Measurements from ENCODE around the gene ATL3. TPM values are rescaled to one million over a fixed set of nuclear protein-coding genes. Genes with fewer than 3 reads are reported as not detected.
"Not testable (repeated sequence)": the region's sequence is repeated elsewhere in the genome, so short reads cannot be mapped to it uniquely, and the experiment has no call there.

Gene ATL3
- total and polyA plus RNA-seq, 12 donors: 12.3 to 110 (median 66.4) TPM

DNA sequence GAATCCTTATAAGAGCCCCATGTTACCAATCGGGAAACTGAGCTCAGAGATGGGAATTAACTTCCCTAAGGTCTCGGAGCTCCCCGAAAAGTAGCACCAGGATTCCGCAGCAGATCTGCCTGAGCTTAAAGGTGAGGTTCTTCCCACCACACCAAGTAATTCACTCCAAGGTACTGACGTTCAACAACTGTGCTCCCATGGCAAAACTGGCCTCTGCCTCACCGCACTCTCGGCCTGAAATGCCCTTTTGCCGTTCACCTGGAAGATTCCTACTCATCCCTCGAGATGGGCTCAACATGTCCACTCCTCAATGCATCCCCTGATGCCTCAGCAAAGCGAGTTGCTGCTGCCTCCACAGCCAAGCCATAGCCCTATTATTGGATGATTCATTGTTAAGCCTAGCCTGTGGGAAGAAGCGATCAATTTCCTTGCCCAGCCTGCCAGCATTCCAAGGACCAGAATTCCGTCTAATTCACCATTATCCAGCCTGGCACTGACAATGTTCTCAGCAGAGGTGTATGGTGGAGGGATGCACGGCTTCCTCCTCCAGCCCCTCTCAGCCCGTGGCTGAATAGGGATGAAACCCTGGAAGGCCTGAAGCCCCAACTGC is 61.1 kb downstream of the ATL3 start:
- intact Hi-C loops (cut with DNase I): no loop called here
- 79 to 92% (median 81%) methylated on average over 13 to 14 of the region's 14 CpGs for WGBS, 4 donors
- Histone ChIP-seq H3K27ac (peak overlapping the region in 3 of 5 donors; percentile 15 to 63 (median 45)), H3K36me3 (replicated peaks in 1 of 2) (no peaks in the 10 kb centered on the region), H3K4me1 (replicated peaks in 1 of 2) (peaks cover 24 to 50% of the 10 kb centered on the region in 2 donors), H3K4me3 (no peak overlapping the region), H3K27me3 (no peaks in the 10 kb centered on the region), H3K9me3 (replicated peaks in 1 of 3) (no peaks in the 10 kb centered on the region)
- no peak for TF ChIP-seq POLR2A (IDR thresholded peaks at IDR 0.05)
- TF ChIP-seq, protein P1, sequence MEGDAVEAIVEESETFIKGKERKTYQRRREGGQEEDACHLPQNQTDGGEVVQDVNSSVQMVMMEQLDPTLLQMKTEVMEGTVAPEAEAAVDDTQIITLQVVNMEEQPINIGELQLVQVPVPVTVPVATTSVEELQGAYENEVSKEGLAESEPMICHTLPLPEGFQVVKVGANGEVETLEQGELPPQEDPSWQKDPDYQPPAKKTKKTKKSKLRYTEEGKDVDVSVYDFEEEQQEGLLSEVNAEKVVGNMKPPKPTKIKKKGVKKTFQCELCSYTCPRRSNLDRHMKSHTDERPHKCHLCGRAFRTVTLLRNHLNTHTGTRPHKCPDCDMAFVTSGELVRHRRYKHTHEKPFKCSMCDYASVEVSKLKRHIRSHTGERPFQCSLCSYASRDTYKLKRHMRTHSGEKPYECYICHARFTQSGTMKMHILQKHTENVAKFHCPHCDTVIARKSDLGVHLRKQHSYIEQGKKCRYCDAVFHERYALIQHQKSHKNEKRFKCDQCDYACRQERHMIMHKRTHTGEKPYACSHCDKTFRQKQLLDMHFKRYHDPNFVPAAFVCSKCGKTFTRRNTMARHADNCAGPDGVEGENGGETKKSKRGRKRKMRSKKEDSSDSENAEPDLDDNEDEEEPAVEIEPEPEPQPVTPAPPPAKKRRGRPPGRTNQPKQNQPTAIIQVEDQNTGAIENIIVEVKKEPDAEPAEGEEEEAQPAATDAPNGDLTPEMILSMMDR (IDR thresholded peaks at IDR 0.05): no peak
- peak in 2 of 7 donors; percentile 15 to 46 for DNase-seq

DNA sequence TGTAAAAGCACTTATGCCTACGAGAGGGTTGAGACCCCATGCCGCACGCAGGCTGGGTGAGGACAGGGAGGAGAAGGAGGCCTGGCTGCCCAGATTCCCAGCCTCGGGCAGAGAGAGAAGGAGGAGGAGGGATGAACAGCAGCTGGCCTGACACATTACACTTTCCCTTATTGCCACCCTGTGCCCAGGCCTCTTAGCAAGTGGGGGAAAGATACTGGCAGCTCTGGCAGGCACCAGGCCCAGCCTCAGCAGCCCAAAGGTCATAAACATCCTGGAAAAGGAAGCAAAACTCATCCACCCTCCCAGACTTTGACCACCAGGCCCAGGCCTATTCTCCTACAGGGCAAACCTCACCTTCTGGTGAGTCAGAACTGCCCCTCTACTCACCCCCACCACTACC is 61.6 kb downstream of the ATL3 start:
- 70 to 82% (median 80%) methylated on average over 4 of the region's 4 CpGs for WGBS, 4 donors
- TF ChIP-seq POLR2A (IDR thresholded peaks at IDR 0.05): no peak
- TF ChIP-seq, protein P1 (IDR thresholded peaks at IDR 0.05): no peak
- intact Hi-C loops (cut with DNase I): no loop called here
- H3K9me3 ChIP-seq (replicated peaks in 1 of 3): no peaks in the 10 kb centered on the region
- DNase-seq: peak in 1 of 7 donors; percentile 62
- peak overlapping the region in 1 of 5 donors; percentile 63 for H3K27ac ChIP-seq
- peaks cover 23 to 50% of the 10 kb centered on the region in 2 donors for H3K4me1 ChIP-seq (replicated peaks in 1 of 2)
- no peaks in the 10 kb centered on the region for H3K36me3 ChIP-seq (replicated peaks in 1 of 2)
- H3K4me3 ChIP-seq: no peak overlapping the region
- H3K27me3 ChIP-seq: no peaks in the 10 kb centered on the region

DNA sequence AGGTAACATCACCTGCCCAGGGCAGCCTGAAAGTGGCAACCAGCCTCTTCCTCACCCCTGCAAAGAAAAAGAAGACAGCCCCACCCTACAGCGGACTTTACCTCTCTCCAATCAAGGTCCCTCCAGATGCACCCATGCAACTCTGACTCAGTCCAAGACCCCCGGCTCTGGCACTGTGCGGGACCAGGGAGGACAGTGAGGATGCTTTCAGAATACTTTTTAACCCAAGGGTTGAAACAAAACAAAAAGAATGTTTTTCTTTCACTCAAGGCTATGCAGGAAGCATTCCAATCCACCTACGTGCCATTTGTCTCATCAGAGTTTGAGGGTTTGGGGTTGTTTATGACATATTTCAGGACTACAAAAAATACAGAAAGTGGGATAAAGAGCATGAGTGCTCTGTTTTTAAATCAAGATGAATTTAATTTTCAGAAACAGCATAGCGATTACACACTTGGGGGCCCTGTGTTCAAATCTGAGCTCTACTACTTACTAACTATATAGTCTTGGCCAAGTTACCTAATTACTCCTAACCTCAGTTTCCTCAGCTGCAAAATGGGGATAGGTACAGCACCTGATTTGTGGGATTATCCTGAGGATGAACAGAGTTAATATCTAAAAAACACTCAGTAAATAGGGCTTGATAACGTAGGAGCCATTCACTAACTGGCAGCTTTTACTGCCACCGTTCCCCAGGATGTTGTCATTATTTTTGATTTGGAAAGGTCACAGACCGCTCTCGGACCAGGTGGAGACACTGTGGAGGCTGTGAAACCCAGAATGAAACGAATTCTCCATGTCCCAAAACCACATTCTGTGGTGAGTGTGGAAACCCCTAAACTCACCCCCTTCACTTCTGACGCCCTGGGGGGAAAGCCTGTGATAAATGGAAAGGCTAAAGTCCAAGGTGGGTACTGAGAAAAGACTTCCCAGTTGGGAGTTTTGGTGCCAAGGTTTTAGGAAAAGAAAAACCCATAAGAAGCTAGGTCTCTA is 62.5 kb downstream of the ATL3 start:
- WGBS, 4 donors: 73 to 80% (median 75%) methylated on average over 11 of the region's 11 CpGs
- peak in 2 of 7 donors; percentile 7 to 38 for DNase-seq
- intact Hi-C loops (cut with DNase I): no loop called here
- H3K27me3 ChIP-seq: no peaks in the 10 kb centered on the region
- no peaks in the 10 kb centered on the region for H3K36me3 ChIP-seq (replicated peaks in 1 of 2)
- no peaks in the 10 kb centered on the region for H3K9me3 ChIP-seq (replicated peaks in 1 of 3)
- no peak overlapping the region for H3K4me3 ChIP-seq
- peaks cover 21 to 50% of the 10 kb centered on the region in 2 donors for H3K4me1 ChIP-seq (replicated peaks in 1 of 2)
- no peak for TF ChIP-seq POLR2A (IDR thresholded peaks at IDR 0.05)
- TF ChIP-seq, protein P1 (IDR thresholded peaks at IDR 0.05): no peak
- H3K27ac ChIP-seq: no peak overlapping the region

DNA sequence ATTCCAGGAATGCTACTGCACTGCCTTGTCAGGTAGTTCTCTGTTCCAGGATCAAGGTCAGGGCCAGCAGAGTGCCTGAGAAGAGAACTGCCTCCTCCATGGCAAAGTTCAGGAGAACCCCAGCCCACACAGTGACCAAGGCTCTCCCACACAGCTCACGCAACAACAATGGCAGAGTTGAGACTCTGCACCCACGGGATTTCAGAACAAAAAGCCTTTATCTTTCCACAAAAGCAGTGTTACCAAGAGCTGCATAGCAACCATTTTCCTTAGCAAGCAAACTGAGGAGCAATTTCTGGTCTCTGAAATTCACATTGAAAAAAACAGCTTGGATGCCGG is 68.0 kb downstream of the ATL3 start:
- intact Hi-C loops (cut with DNase I): no loop called here
- peak in 2 of 7 donors; percentile 15 to 48 for DNase-seq
- Histone ChIP-seq H3K4me3 (no peak overlapping the region), H3K4me1 (replicated peaks in 1 of 2) (peaks cover 12 to 15% of the 10 kb centered on the region in 2 donors), H3K27ac (peak overlapping the region in 2 of 5 donors; percentile 15 to 41), H3K36me3 (replicated peaks in 1 of 2) (no peaks in the 10 kb centered on the region), H3K27me3 (no peaks in the 10 kb centered on the region), H3K9me3 (replicated peaks in 1 of 3) (no peaks in the 10 kb centered on the region)
- 58 to 63% (median 62%) methylated on average over 3 of the region's 3 CpGs for WGBS, 4 donors
- TF ChIP-seq, protein P1 (IDR thresholded peaks at IDR 0.05): no peak
- TF ChIP-seq POLR2A (IDR thresholded peaks at IDR 0.05): no peak

DNA sequence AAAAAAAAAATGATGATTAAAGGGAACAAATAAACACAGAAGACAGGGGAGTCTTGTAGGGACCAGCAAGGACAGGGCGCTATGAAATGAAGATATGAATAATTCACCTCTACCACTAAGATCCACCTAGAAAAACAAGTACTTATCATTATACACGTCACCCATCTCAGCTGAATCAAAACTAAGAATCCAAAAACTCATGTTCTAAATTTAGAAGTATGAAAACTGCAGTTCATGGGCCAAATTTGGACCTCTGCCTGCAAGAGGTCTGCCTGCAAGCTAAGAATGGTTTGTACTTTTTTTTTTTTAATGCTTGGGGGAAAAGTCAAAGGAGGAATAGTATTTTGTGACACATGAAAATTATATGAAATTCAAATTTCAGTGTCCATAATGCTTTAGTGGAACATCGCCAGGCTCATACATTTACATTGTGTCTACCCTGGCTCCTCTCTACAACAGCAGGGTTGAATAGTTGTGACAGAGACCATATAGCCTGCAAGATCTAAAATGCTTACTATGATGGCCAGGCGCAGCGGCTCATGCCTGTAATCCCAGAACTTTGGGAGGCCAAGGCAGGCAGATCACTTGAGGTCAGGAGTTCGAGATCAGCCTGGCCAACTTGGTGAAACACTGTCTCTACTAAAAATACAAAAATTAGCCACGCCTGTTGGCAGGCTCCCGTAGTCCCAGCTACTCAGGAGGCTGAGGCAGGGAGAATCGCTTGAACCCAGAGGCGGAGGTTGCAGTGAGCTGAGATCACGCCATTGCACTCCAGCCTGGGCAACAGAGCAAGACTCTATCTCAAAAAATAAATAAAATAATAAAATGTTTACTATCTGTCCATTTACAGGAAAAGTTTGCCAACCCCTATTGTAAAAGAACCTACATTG is 68.6 kb downstream of the ATL3 start:
- intact Hi-C loops (cut with DNase I); H3K27me3 ChIP-seq; H3K9me3 ChIP-seq (replicated peaks in 1 of 3); H3K36me3 ChIP-seq (replicated peaks in 1 of 2); H3K4me3 ChIP-seq: not testable (repeated sequence)
- peak overlapping the region in 1 of 5 donors; percentile 41 for H3K27ac ChIP-seq
- 73 to 86% (median 81%) methylated on average over 11 of the region's 11 CpGs for whole genome bisulfite sequencing, 4 donors
- peaks cover 12 to 15% of the 10 kb centered on the region in 2 donors for H3K4me1 ChIP-seq (replicated peaks in 1 of 2)
- peak in 6 of 7 donors; percentile 37 to 64 (median 53) for DNase-seq

All from adrenal gland (tissue), 12 donors.